PC-3 (cell line): ENCODE data around the gene EPHA2. TPM values are rescaled to one million over a fixed set of nuclear protein-coding genes. Genes with fewer than 3 reads are reported as not detected.
A peak's percentile ranks its signal among the peaks of the same experiment; 100 is the strongest.

Experiments used
- ATAC-seq: fragments of 200-7000 bp; cut with Tn5 transposase; 2 replicates; pipeline ENCODE4 v1.9.1; 2020; ENCODE audit warnings: mild to moderate bottlenecking, moderate library complexity
- BruUV-seq: library from RNA; stranded (reverse); fragments of 400-500 nt; replicated peaks from 2 replicates; lab custom pipeline; 2021; lab: Mats Ljungman, UMichigan
- CTCF ChIA-PET: fragments of 300-600 bp; sonication (Branson Sonifier 250); formaldehyde crosslinking; loops from one replicate; lab custom pipeline; 2022; ENCODE audit warnings: antibody characterized with exemption; lab: Charles Lee
- POLR2A ChIA-PET: fragments of 300-600 bp; sonication (Branson Sonifier 250); formaldehyde crosslinking; loops from one replicate; lab custom pipeline; 2022; ENCODE audit warnings: antibody characterized with exemption; ENCODE audit not compliant: unreplicated experiment; lab: Charles Lee
- DNase-seq: peaks from one replicate; pipeline ENCODE4 v3.0.0-alpha.2; 2015
- H2AFZ ChIP-seq: fragments of 300-600 bp; sonication (generic); 2 replicates; pipeline ENCODE4 v1.6.0; 2016; ENCODE audit warnings: antibody characterized with exemption, low read length
- H3F3A ChIP-seq: fragments of 300-600 bp; sonication (generic); one replicate; pipeline ENCODE4 v1.6.0; 2017; ENCODE audit warnings: antibody characterized with exemption, low read length, control low read depth, mild to moderate bottlenecking; ENCODE audit not compliant: unreplicated experiment
- H3K27ac ChIP-seq: fragments of 300-600 bp; sonication (generic); 2 replicates; pipeline ENCODE4 v1.5.1; 2016; ENCODE audit warnings: mild to moderate bottlenecking, low read length
- H3K27me3 ChIP-seq: fragments of 300-600 bp; sonication (generic); 2 replicates; pipeline ENCODE4 v1.6.1; 2016; ENCODE audit warnings: low read length, mixed read lengths
- H3K36me3 ChIP-seq: fragments of 300-600 bp; sonication (generic); 2 replicates; pipeline ENCODE4 v1.6.1; 2016; ENCODE audit warnings: low read depth, mixed run types, low read length, mixed read lengths
- H3K4me1 ChIP-seq: fragments of 300-600 bp; sonication (generic); 2 replicates; pipeline ENCODE4 v1.5.1; 2016; ENCODE audit warnings: low read length; ENCODE audit not compliant: insufficient read depth
- H3K4me2 ChIP-seq: fragments of 300-600 bp; sonication (generic); 2 replicates; pipeline ENCODE4 v1.6.0; 2016; ENCODE audit warnings: low read length
- H3K4me3 ChIP-seq: fragments of 300-600 bp; sonication (generic); 2 replicates; pipeline ENCODE4 v1.5.1; 2016; ENCODE audit warnings: mild to moderate bottlenecking, low read length, mixed read lengths
- H3K79me2 ChIP-seq: fragments of 300-600 bp; sonication (generic); 2 replicates; pipeline ENCODE4 v1.6.1; 2017; ENCODE audit warnings: low read length, mixed read lengths
- H3K9ac ChIP-seq: fragments of 300-600 bp; sonication (generic); 2 replicates; pipeline ENCODE4 v1.6.0; 2016; ENCODE audit warnings: mild to moderate bottlenecking, low read length
- H3K9me2 ChIP-seq: fragments of 300-600 bp; sonication (generic); replicated peaks from 2 replicates; pipeline ENCODE4 v1.6.1; 2016; ENCODE audit warnings: mixed run types, low read length, mixed read lengths
- H3K9me3 ChIP-seq: fragments of 300-600 bp; sonication (generic); 2 replicates; pipeline ENCODE4 v1.6.1; 2016; ENCODE audit warnings: low read length, mixed read lengths
- H4K20me1 ChIP-seq: fragments of 300-600 bp; sonication (generic); 2 replicates; pipeline ENCODE4 v1.6.1; 2016; ENCODE audit warnings: low read length, mixed read lengths
- EZH2 ChIP-seq: fragments of 300-600 bp; sonication (generic); IDR thresholded peaks from one replicate; pipeline ENCODE4 v1.6.1; 2017; ENCODE audit warnings: antibody characterized with exemption, mild to moderate bottlenecking, low read length; ENCODE audit not compliant: unreplicated experiment
- EZH2phosphoT487 ChIP-seq: fragments of 300-600 bp; sonication (generic); IDR thresholded peaks from 2 replicates; pipeline ENCODE4 v1.6.1; 2018; ENCODE audit warnings: mild to moderate bottlenecking, antibody characterized with exemption, low read length, borderline replicate concordance
- intact Hi-C: fragments of 100-400 bp; cut with micrococcal nuclease; formaldehyde crosslinking; loops from 2 replicates; pipeline ENCODE4 v1.9.0; 2023
- total RNA-seq: library from RNA; depleted of rRNA; stranded (reverse); fragments of >200 nt; gene quantifications from 2 replicates; pipeline ENCODE4 v1.2.3, GENCODE V29; 2014
- TF ChIP-seq, protein P1 (sequence below): fragments of 300-600 bp; sonication (generic); conservative IDR thresholded peaks from 2 replicates; pipeline ENCODE4 v1.5.1; 2017; ENCODE audit warnings: antibody characterized with exemption, low read depth, mild to moderate bottlenecking, low read length

Gene EPHA2
- total RNA-seq, 1 experiment from 2014 or later = 459 TPM

DNA sequence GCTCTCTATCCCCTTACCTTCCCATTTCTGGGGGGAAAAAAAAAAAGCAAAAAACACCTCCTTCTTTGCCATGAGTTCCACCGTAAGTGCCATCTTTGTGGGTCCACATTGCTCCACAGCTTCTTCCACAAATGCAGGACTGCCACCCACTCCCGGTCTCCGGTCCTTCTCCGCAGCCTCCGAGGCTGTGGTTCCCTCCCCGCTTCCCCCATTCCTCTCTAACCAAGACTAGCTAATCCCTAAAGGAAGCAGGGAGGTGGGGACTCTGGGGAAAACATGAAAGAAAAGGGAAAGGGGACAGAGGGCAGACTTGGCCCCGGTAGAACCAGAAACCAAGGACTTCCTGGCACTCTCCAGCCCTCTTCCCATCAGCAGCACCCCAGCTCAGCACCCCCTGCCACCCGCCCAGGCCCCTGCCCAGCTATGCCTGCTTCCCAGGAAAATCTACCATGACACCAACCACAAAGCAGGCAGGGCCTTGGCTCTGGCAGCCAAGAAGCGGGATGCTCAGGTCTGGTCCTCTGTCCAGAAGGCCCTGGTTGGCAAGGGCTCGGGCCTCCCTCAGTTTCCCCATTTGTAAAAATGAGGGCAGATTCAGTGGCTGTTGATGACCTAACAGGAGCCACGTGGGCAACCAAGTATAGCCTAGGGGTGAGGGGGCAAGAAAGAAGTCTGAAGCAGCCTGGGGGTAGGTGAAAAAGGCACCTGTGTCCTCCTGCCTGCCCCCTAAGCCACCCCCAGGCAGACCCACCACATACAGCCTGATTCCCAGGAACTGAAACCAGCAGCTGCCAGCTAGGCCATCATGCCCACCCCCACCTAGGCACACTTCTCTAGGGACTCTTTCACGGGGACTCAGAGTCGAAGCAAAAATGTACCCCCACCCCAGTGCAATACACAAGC, 2.5 kb downstream of the EPHA2 start:
- Histone ChIP-seq H3K79me2 (peaks cover 100% of the 10 kb centered on the region), H3K27ac (peak overlapping the region; percentile 74), H3K9me2 (no peaks in the 10 kb centered on the region), H3K27me3 (no peaks in the 10 kb centered on the region), H3K9me3 (no peaks in the 10 kb centered on the region), H4K20me1 (peaks cover 70% of the 10 kb centered on the region), H2AFZ (no peak overlapping the region), H3K4me1 (peaks cover 60% of the 10 kb centered on the region), H3K36me3 (peaks cover 65% of the 10 kb centered on the region), H3K4me2 (peak overlapping the region; percentile 96), H3F3A (peaks cover 18% of the 10 kb centered on the region), H3K9ac (peak overlapping the region; percentile 93), H3K4me3 (peak overlapping the region; percentile 83)
- ChIA-PET POLR2A (no interaction called here), CTCF (no interaction called here)
- ATAC-seq (no peak), DNase-seq (no peak)
- TF ChIP-seq, protein P1, sequence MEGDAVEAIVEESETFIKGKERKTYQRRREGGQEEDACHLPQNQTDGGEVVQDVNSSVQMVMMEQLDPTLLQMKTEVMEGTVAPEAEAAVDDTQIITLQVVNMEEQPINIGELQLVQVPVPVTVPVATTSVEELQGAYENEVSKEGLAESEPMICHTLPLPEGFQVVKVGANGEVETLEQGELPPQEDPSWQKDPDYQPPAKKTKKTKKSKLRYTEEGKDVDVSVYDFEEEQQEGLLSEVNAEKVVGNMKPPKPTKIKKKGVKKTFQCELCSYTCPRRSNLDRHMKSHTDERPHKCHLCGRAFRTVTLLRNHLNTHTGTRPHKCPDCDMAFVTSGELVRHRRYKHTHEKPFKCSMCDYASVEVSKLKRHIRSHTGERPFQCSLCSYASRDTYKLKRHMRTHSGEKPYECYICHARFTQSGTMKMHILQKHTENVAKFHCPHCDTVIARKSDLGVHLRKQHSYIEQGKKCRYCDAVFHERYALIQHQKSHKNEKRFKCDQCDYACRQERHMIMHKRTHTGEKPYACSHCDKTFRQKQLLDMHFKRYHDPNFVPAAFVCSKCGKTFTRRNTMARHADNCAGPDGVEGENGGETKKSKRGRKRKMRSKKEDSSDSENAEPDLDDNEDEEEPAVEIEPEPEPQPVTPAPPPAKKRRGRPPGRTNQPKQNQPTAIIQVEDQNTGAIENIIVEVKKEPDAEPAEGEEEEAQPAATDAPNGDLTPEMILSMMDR = no peak
- TF ChIP-seq EZH2 (no peak), EZH2phosphoT487 (no peak)
- intact Hi-C loops = no loop called here
- TSS peak; percentile 0 for BruUV-seq

DNA sequence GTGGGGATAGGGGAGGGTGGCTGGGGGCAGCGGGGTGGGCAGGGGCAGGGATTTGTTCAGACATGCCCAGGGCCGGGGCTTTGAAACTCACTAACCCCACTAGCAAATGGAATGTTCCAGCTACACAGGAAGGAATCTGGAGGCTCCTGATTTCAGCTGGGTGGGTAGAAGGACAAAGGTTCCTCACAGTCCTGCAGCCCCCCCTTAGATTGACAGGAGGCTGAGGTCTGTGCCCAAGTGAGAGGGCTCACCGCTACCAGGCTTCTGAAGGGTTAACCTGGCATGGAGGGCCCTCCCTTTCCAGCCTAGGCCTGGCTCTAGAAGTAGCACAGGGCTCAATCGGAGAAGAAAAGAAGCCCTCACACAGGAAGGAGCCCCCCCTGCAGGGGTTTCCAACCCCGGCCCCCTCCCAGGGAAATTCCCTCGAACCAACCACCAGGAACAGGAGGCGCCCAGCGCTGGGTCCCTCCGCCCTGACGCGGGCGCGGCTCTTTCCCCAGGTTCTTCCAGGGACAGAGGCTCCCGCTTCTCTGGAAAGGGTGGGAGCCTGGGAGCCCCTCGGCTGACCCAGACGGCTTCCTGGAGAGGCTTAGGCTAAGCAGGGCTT, 3.3 kb downstream of the EPHA2 start:
- Histone ChIP-seq H3K27me3 (no peaks in the 10 kb centered on the region), H3K4me2 (peak overlapping the region; percentile 96), H3K4me1 (peaks cover 60% of the 10 kb centered on the region), H3K9ac (peak overlapping the region; percentile 93), H3K9me3 (no peaks in the 10 kb centered on the region), H3K27ac (peak overlapping the region; percentile 74), H3K79me2 (peaks cover 100% of the 10 kb centered on the region), H2AFZ (no peak overlapping the region), H4K20me1 (peaks cover 72% of the 10 kb centered on the region), H3F3A (peaks cover 19% of the 10 kb centered on the region), H3K36me3 (peaks cover 72% of the 10 kb centered on the region), H3K4me3 (peak overlapping the region; percentile 83), H3K9me2 (no peaks in the 10 kb centered on the region)
- no peak for DNase-seq
- no TSS peak for BruUV-seq
- CTCF ChIA-PET = no interaction called here
- ATAC-seq = no peak
- POLR2A ChIA-PET = interaction anchor here (0.6 to 0.7 kb wide), 2 partner anchors 21 to 29 kb away, joined by 3 to 4 read pairs; no protein-coding TSS in a partner anchor
- intact Hi-C loops = no loop called here
- TF ChIP-seq EZH2 = no peak
- TF ChIP-seq EZH2phosphoT487 = no peak
- TF ChIP-seq, protein P1 = no peak
